Stimulated activated effector memory CD8-positive, alpha-beta T cell treated with anti-CD3 and anti-CD28 coated beads, Interleukin-12 subunit alpha, Interleukin-12 subunit beta, amount 100 ng/mL, for 72 hours (primary cell): ENCODE results near the gene PFDN2.
A peak's percentile ranks its signal among the peaks of the same experiment; 100 is the strongest.

ENCODE experiments used
- ATAC-seq: fragments of 150-1000 bp; cut with Tn5 transposase; 2 replicates; pipeline ENCODE4 v1.10.0; 2021
- DNase-seq, 2 donors: peaks; one replicate each; pipeline ENCODE4 v3.0.0; 2021 to 2022; ENCODE audit warnings: low spot score in 2 of 2
- H3K27ac Mint-ChIP-seq: one replicate; pipeline ENCODE4 v1.8.0; 2022; ENCODE audit warnings: mild to moderate bottlenecking, mixed read lengths
- H3K36me3 Mint-ChIP-seq: one replicate; pipeline ENCODE4 v1.8.0; 2022; ENCODE audit warnings: mild to moderate bottlenecking, mixed read lengths
- H3K4me1 Mint-ChIP-seq: one replicate; pipeline ENCODE4 v1.8.0; 2022; ENCODE audit warnings: mixed read lengths
- H3K4me3 Mint-ChIP-seq: one replicate; pipeline ENCODE4 v1.8.0; 2022; ENCODE audit warnings: mild to moderate bottlenecking, mixed read lengths
- H3K9me3 Mint-ChIP-seq: one replicate; pipeline ENCODE4 v1.8.0; 2022; ENCODE audit warnings: mixed read lengths

Gene PFDN2

DNA sequence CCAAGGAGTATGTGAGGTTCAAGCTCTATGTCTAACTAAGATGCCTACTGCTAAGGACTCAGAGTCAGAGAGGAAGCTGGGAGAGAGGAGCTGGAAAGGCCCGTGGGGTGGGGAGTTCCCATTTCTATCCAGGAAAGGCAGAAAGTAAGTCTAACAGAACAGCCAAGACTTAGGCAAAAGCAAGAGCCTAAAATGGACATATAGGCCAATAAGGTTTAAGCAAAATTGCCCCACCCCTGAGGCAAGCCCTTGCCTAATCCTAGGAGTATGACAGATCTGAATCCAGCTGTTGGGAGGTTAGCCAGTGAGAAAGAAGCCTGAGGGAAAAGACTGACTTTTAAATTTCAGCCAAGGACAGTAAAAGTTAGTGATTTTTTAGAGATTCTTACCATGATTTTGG is 21.3 kb downstream of the PFDN2 start:
- DNase-seq (no peak), ATAC-seq (no peak)
- peak overlapping the region; percentile 84 for H3K27ac Mint-ChIP-seq
- no peaks in the 10 kb centered on the region for H3K9me3 Mint-ChIP-seq
- H3K4me1 Mint-ChIP-seq, result peaks cover 64% of the 10 kb centered on the region
- peaks cover 49% of the 10 kb centered on the region for H3K36me3 Mint-ChIP-seq
- H3K4me3 Mint-ChIP-seq, result no peak overlapping the region

GRCh38 chr1:161096015-161096414 is 21.8 kb downstream of the PFDN2 start:
- H3K4me1 Mint-ChIP-seq, result peaks cover 65% of the 10 kb centered on the region
- H3K36me3 Mint-ChIP-seq, result peaks cover 44% of the 10 kb centered on the region
- H3K27ac Mint-ChIP-seq, result no peak overlapping the region
- no peaks in the 10 kb centered on the region for H3K9me3 Mint-ChIP-seq
- H3K4me3 Mint-ChIP-seq, result no peak overlapping the region
- no peak for DNase-seq
- ATAC-seq, result no peak

- no peak overlapping the region for H3K4me3 Mint-ChIP-seq
- peaks cover 72% of the 10 kb centered on the region for H3K4me1 Mint-ChIP-seq
- no peak for ATAC-seq
Observed at GRCh38 chr1:161095230-161095629, 22.6 kb downstream of the PFDN2 start.

GRCh38 chr1:161094481-161094880 is 23.4 kb downstream of the PFDN2 start:
- Mint-ChIP-seq H3K9me3 (no peaks in the 10 kb centered on the region), H3K27ac (no peak overlapping the region), H3K4me3 (no peak overlapping the region), H3K4me1 (peaks cover 74% of the 10 kb centered on the region), H3K36me3 (peaks cover 29% of the 10 kb centered on the region)
- DNase-seq (no peak), ATAC-seq (no peak)

More at GRCh38 chr1:161095230-161095629, 22.6 kb downstream of the PFDN2 start:
- Mint-ChIP-seq H3K36me3 (peaks cover 36% of the 10 kb centered on the region), H3K27ac (no peak overlapping the region), H3K9me3 (no peaks in the 10 kb centered on the region)
- DNase-seq, result no peak

DNA sequence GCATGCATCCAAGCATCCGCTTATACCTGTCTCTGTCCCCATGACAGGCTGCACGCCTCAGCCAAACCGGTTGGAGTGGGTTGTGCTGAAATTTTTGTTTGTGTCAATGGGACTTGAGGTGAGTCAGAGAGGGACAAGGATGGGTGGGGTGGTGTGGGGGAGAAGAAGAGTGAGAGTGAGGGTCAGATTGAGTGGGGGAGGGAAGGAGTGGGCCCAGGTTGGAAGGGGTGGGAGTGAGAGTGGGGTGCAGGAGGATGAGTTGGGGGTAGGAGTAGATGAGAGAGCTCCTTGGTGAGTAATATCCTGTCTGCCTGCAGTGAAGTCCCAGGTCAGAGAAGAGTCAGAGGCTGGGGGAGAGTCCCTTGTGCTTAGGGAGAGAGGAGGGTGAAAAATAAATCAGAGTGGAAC is 25.2 kb downstream of the PFDN2 start:
- Mint-ChIP-seq H3K36me3 (peaks cover 14% of the 10 kb centered on the region), H3K27ac (peak overlapping the region; percentile 60), H3K9me3 (no peaks in the 10 kb centered on the region), H3K4me3 (peak overlapping the region; percentile 3), H3K4me1 (peaks cover 58% of the 10 kb centered on the region)
- ATAC-seq (peak; percentile 95), DNase-seq (no peak)

DNA sequence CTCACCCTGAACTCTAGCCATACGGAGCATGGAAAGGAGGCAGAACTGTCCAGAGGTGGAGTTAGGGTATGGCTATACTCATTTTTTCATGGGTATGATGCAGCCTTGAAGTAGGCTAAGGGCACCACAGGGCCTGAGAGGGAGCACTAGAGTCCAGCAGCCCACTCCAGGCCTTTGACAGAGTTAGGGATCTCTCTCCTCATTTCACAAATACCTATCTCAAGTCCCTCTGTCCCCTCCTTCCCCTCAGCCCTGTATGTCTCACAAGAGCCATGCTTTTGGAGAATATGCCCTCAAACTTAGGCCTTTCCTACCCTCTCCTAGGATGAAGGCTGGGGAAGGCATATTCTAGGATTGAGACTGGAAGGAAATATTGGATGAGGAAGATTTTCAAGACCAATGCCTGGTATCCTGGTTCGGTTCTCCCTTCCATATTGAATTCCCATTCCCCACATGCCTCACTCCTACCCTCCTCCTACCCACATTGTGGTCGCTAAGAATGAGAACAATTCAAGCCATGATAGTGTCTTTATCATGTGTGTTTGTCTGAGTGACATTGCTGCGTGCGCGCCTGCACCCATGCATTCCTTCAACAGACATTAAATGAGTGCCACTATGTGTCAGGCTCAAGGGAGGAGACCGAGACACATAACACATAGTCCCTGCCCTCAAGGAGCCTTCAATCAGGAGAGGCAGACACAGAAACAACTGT is 25.9 kb downstream of the PFDN2 start:
- no peaks in the 10 kb centered on the region for H3K9me3 Mint-ChIP-seq
- DNase-seq (no peak), ATAC-seq (peak; percentile 4)
- H3K27ac Mint-ChIP-seq, result peak overlapping the region; percentile 60
- H3K4me1 Mint-ChIP-seq, result peaks cover 51% of the 10 kb centered on the region
- H3K36me3 Mint-ChIP-seq, result peaks cover 7% of the 10 kb centered on the region
- H3K4me3 Mint-ChIP-seq, result peak overlapping the region; percentile 3

DNA sequence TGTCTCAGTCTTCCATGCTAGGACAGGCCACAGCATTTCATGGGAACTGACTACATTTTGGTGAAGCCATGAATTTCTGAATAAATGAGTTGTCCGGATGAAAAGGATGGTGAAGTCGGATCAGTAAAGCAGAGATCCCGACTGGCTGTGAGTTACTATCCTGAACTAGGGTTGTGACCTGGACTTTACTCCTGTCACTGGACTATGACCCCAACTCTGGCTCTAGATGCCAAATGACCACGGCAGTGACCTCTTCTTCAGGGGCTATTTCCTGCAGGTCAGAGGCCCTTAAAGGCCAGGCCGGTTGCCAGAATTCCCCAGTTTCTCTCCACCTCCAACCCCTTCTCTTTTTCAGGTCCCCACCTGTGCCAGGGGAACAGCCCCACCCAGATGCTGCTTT is 26.7 kb downstream of the PFDN2 start:
- ATAC-seq, result no peak
- Mint-ChIP-seq H3K27ac (no peak overlapping the region), H3K4me3 (no peak overlapping the region), H3K4me1 (peaks cover 43% of the 10 kb centered on the region), H3K36me3 (no peaks in the 10 kb centered on the region), H3K9me3 (no peaks in the 10 kb centered on the region)
- DNase-seq, result no peak

GRCh38 chr1:161090617-161091016 is 27.2 kb downstream of the PFDN2 start:
- Mint-ChIP-seq H3K4me1 (peaks cover 43% of the 10 kb centered on the region), H3K36me3 (no peaks in the 10 kb centered on the region), H3K27ac (no peak overlapping the region), H3K4me3 (no peak overlapping the region), H3K9me3 (no peaks in the 10 kb centered on the region)
- DNase-seq (no peak), ATAC-seq (peak; percentile 26)

DNA sequence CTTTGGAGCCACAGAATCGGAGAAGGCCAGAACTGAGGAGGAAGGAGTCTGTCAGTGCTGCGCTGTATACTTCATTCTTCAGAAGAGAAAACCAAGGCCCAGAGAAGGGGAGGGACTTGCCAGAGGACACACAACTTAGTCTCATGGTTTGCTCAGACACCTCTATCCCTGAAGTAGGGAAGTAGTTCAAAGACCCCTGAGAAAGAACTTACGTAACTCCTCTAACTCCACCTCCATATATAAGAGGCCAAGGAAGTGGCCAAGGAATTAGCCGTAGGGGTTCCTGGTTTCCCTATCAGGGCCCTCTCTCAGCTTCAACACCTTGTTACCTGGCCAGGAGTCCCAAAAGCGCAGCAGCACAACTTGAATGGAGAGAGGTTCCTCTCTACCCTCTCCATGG is 27.9 kb downstream of the PFDN2 start:
- no peaks in the 10 kb centered on the region for H3K9me3 Mint-ChIP-seq
- H3K27ac Mint-ChIP-seq, result no peak overlapping the region
- no peak for ATAC-seq
- H3K36me3 Mint-ChIP-seq, result no peaks in the 10 kb centered on the region
- no peak for DNase-seq
- no peak overlapping the region for H3K4me3 Mint-ChIP-seq
- H3K4me1 Mint-ChIP-seq, result peaks cover 37% of the 10 kb centered on the region

GRCh38 chr1:161089251-161089924 is 28.4 kb downstream of the PFDN2 start, which contains the start of gene NECTIN4:
TSS of gene NECTIN4 (minus strand) at chr1:161089558. CDS start at chr1:161089296, 262 bp downstream.
- Mint-ChIP-seq H3K27ac (no peak within 1 kb of the TSS), H3K9me3 (no peaks in the 10 kb centered on the region), H3K4me3 (no peak within 1 kb of the TSS), H3K4me1 (peaks cover 32% of the 10 kb centered on the region), H3K36me3 (no peaks in the 10 kb centered on the region)
- ATAC-seq (no peak), DNase-seq (no peak)

DNA sequence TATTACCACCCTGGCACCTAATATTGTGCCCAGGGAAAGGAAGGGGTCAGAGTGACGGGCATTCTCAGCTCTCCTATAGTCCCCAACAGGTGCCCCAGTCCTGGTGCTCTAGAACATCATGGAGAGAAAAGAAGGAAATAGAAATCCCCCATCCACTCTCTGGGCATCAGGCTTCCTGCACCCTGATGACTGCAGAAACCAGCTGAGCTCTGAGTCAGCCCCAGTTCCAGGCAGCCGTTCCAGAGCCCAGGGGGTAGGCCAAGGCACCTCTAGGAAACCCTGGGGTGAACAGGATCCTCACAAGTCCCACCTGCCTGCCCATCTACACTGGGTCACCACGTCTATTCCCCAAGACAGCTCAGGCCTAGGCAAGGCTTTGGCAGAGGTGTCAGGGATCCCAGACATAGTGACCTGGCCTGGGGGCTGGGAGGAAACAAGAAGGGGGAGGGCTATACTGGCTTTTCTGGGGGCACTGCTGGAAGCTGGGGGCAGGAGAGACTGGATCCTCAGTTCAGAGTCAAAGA is 29.2 kb downstream of the PFDN2 start:
- DNase-seq (no peak), ATAC-seq (no peak)
- H3K4me1 Mint-ChIP-seq, result peaks cover 30% of the 10 kb centered on the region
- H3K36me3 Mint-ChIP-seq, result no peaks in the 10 kb centered on the region
- no peak overlapping the region for H3K4me3 Mint-ChIP-seq
- H3K9me3 Mint-ChIP-seq, result no peaks in the 10 kb centered on the region
- no peak overlapping the region for H3K27ac Mint-ChIP-seq

- Mint-ChIP-seq H3K27ac (peak overlapping the region; percentile 65), H3K4me1 (peaks cover 9% of the 10 kb centered on the region), H3K36me3 (no peaks in the 10 kb centered on the region), H3K4me3 (no peak overlapping the region), H3K9me3 (no peaks in the 10 kb centered on the region)
- ATAC-seq (no peak), DNase-seq (no peak)
Observed at GRCh38 chr1:161086457-161086856, 31.4 kb downstream of the PFDN2 start.

DNA sequence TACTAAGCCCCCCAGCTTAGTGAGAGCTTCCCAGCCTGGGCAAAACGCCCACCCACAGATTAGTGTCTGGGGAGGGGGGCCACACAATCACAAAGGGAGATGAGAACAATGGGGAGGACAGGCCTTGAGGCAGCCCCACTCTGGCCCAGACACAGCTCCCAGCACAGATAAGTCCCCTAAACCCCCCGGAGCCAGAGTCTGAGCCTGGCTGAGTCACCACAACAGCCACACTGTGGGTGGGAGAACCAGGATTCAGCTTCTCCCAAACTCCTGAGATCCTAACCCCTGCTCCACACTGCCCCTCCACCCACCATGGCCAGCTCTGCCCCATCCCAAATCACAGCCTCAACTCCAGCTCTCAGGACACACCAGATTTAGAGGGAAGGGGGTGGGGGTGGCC is 32.7 kb downstream of the PFDN2 start:
- Mint-ChIP-seq H3K9me3 (no peaks in the 10 kb centered on the region), H3K27ac (no peak overlapping the region), H3K4me3 (no peak overlapping the region), H3K36me3 (no peaks in the 10 kb centered on the region), H3K4me1 (peaks cover under 1% of the 10 kb centered on the region)
- ATAC-seq, result no peak
- no peak for DNase-seq

- Mint-ChIP-seq H3K36me3 (no peaks in the 10 kb centered on the region), H3K4me1 (no peaks in the 10 kb centered on the region), H3K4me3 (no peak overlapping the region), H3K9me3 (no peaks in the 10 kb centered on the region), H3K27ac (no peak overlapping the region)
- DNase-seq (no peak), ATAC-seq (no peak)
Observed at GRCh38 chr1:161084597-161084988, 33.2 kb downstream of the PFDN2 start.

DNA sequence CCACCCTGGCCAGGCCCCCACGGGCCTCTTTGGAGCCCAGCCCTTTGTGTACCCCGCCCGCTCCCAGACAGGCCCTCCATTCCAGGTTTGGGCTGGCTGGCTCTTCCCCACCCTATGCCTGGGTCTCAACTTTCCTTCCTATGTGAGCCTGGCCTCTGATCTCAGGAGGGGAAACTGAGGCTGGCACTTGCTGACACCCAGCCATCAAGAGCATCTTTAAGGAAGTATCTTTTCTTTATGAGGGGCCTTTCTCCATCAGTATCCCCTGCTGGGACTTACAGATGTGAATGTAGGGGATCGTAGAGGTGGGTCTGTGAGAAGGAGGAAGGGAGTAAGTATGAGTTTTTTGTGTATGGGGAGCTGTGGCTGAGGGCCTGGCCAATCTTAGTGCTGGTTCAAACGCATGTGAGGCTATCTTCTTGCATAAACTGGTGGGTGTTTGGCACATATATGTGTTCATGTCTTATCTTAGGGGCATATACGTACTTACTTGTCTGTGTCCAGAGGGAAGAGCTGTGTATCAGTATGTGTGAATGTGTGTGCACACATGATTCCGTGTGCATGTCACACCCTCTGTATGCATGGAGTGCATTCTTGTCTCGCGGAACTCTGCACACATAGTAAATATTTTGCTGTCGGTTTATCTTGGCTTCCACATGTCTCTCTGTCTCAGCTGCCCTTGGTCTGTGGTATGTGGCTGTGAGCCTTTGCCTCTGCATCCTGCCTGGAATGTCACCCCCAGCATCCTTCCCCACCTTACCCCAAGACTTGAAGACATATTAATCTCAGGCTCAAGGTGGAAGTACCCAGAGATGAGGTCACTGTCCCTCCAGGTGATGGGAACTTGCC is 33.9 kb downstream of the PFDN2 start:
- Mint-ChIP-seq H3K9me3 (no peaks in the 10 kb centered on the region), H3K4me3 (no peak overlapping the region), H3K4me1 (no peaks in the 10 kb centered on the region), H3K36me3 (no peaks in the 10 kb centered on the region), H3K27ac (no peak overlapping the region)
- no peak for DNase-seq
- no peak for ATAC-seq
